HEK293 (cell line): Measurements from ENCODE around the gene DIDO1.

Experiments
- CTCF ChIA-PET: fragments of 350-600 bp; formaldehyde crosslinking; extraction: SDS; loops from one replicate; lab custom pipeline; 2021; ENCODE audit warnings: antibody characterized with exemption; lab: Yijun Ruan, JAX
- POLR2A ChIA-PET: fragments of 300-600 bp; formaldehyde crosslinking; extraction: SDS; loops from one replicate; lab custom pipeline; 2020; ENCODE audit warnings: antibody characterized with exemption, inconsistent platforms; lab: Yijun Ruan, JAX
- H3K27ac ChIP-seq: fragments of 200-500 bp; sonication (Bioruptor generic); 2 replicates; pipeline ENCODE4 v1.5.1; 2014; ENCODE audit warnings: low read depth, low read length, control low read depth, inconsistent platforms; ENCODE audit errors: extremely low read depth
- H3K36me3 ChIP-seq, 2 experiments: fragments of 200-500 bp in 1 of 2; sonication (Bioruptor generic) in 1 of 2; 1 replicate in 1 of 2; 2 replicates in 1 of 2; pipeline ENCODE4 v1.5.1; 2014 to 2017; ENCODE audit warnings: inconsistent platforms in 2 of 2, low read length in 2 of 2; ENCODE audit not compliant: control insufficient read depth in 2 of 2, insufficient read depth in 1 of 2
- H3K4me1 ChIP-seq: fragments of 200-500 bp; sonication (Bioruptor generic); 2 replicates; pipeline ENCODE4 v1.5.1; 2014; ENCODE audit warnings: mild to moderate bottlenecking, low read length, inconsistent platforms; ENCODE audit not compliant: control insufficient read depth, insufficient read depth
- H3K4me3 ChIP-seq: 2 replicates; pipeline ENCODE4 v1.5.1; 2011; ENCODE audit warnings: low read depth, mild to moderate bottlenecking, control low read depth, low read length, moderate library complexity
- H3K9me3 ChIP-seq: fragments of 200-500 bp; sonication (Bioruptor generic); 2 replicates; pipeline ENCODE4 v1.5.1; 2014; ENCODE audit warnings: low read depth, low read length, inconsistent platforms; ENCODE audit not compliant: control insufficient read depth, insufficient read depth
- GFI1B ChIP-seq: fragments of 450-650 bp; formaldehyde crosslinking; IDR thresholded peaks from 2 replicates; pipeline ENCODE4 v1.5.1; 2016; ENCODE audit warnings: missing biosample characterization, missing genetic modification characterization
- HOXA7 ChIP-seq: sonication (generic); formaldehyde crosslinking; IDR thresholded peaks from 2 replicates; pipeline ENCODE4 v1.8.1; 2022; ENCODE audit warnings: missing genetic modification reagents, borderline replicate concordance
- HOXC10 ChIP-seq: sonication (generic); formaldehyde crosslinking; IDR thresholded peaks from 2 replicates; pipeline ENCODE4 v1.8.1; 2023; ENCODE audit warnings: mild to moderate bottlenecking, missing genetic modification reagents
- KLF16 ChIP-seq: fragments of 450-650 bp; formaldehyde crosslinking; IDR thresholded peaks from 2 replicates; pipeline ENCODE4 v1.5.1; 2017; ENCODE audit warnings: missing biosample characterization, missing genetic modification characterization
- MZF1 ChIP-seq: fragments of 450-650 bp; formaldehyde crosslinking; IDR thresholded peaks from 2 replicates; pipeline ENCODE4 v1.5.1; 2017; ENCODE audit warnings: missing biosample characterization, missing genetic modification characterization, borderline replicate concordance
- SCRT1 ChIP-seq: fragments of 450-650 bp; formaldehyde crosslinking; IDR thresholded peaks from 2 replicates; pipeline ENCODE4 v1.5.1; 2016; ENCODE audit warnings: missing biosample characterization, missing genetic modification characterization, borderline replicate concordance
- SETDB1 ChIP-seq: IDR thresholded peaks from one replicate; pipeline ENCODE4 v1.6.1; 2017; ENCODE audit warnings: mild to moderate bottlenecking, low read length, moderate library complexity, mixed read lengths; ENCODE audit not compliant: insufficient read length
- ZBTB1 ChIP-seq: fragments of 450-650 bp; formaldehyde crosslinking; IDR thresholded peaks from 2 replicates; pipeline ENCODE4 v1.5.1; 2016; ENCODE audit warnings: missing biosample characterization, missing genetic modification characterization
- ZIC2 ChIP-seq: fragments of 450-650 bp; formaldehyde crosslinking; IDR thresholded peaks from 2 replicates; pipeline ENCODE4 v1.5.1; 2016; ENCODE audit warnings: missing biosample characterization, missing genetic modification characterization
- ZNF112 ChIP-seq: fragments of 450-650 bp; formaldehyde crosslinking; IDR thresholded peaks from 2 replicates; pipeline ENCODE4 v1.5.0; 2017; ENCODE audit warnings: missing biosample characterization, missing genetic modification characterization
- ZNF121 ChIP-seq: fragments of 450-650 bp; formaldehyde crosslinking; IDR thresholded peaks from 2 replicates; pipeline ENCODE4 v1.5.1; 2016; ENCODE audit warnings: missing biosample characterization, missing genetic modification characterization
- ZNF175 ChIP-seq: fragments of 450-650 bp; formaldehyde crosslinking; IDR thresholded peaks from 2 replicates; pipeline ENCODE4 v1.5.1; 2016; ENCODE audit warnings: missing biosample characterization, missing genetic modification characterization
- ZNF366 ChIP-seq: fragments of 450-650 bp; formaldehyde crosslinking; conservative IDR thresholded peaks from 2 replicates; pipeline ENCODE4 v1.5.1; 2016; ENCODE audit warnings: missing biosample characterization, missing genetic modification characterization
- ZNF404 ChIP-seq: fragments of 450-650 bp; formaldehyde crosslinking; IDR thresholded peaks from 2 replicates; pipeline ENCODE4 v1.5.1; 2017; ENCODE audit warnings: missing biosample characterization, missing genetic modification characterization
- ZNF423 ChIP-seq: fragments of 450-650 bp; formaldehyde crosslinking; IDR thresholded peaks from 2 replicates; pipeline ENCODE4 v1.5.1; 2016; ENCODE audit warnings: missing biosample characterization, missing genetic modification characterization
- ZNF561 ChIP-seq: fragments of 450-650 bp; IDR thresholded peaks from 2 replicates; pipeline ENCODE4 v1.5.1; 2018; ENCODE audit warnings: missing biosample characterization, missing genetic modification characterization, borderline replicate concordance
- ZNF610 ChIP-seq: fragments of 450-650 bp; formaldehyde crosslinking; IDR thresholded peaks from 2 replicates; pipeline ENCODE4 v1.5.1; 2016; ENCODE audit warnings: missing biosample characterization, missing genetic modification characterization, borderline replicate concordance
- ZNF777 ChIP-seq: fragments of 450-650 bp; formaldehyde crosslinking; IDR thresholded peaks from 2 replicates; pipeline ENCODE4 v1.5.1; 2017; ENCODE audit warnings: missing biosample characterization, missing genetic modification characterization, borderline replicate concordance
- ZNF785 ChIP-seq: fragments of 450-650 bp; formaldehyde crosslinking; IDR thresholded peaks from 2 replicates; pipeline ENCODE4 v1.5.1; 2016; ENCODE audit warnings: missing biosample characterization, missing genetic modification characterization
- ZNF837 ChIP-seq: fragments of 450-650 bp; formaldehyde crosslinking; IDR thresholded peaks from 2 replicates; pipeline ENCODE4 v1.5.1; 2016; ENCODE audit warnings: missing biosample characterization, missing genetic modification characterization
- TF ChIP-seq, protein P1 (sequence below): fragments of 450-650 bp; formaldehyde crosslinking; IDR thresholded peaks from 2 replicates; pipeline ENCODE4 v1.5.1; 2016; ENCODE audit warnings: missing biosample characterization, missing genetic modification characterization
- TF ChIP-seq, protein P2 (sequence below): fragments of 450-650 bp; formaldehyde crosslinking; IDR thresholded peaks from 2 replicates; pipeline ENCODE4 v1.5.1; 2016; ENCODE audit warnings: missing biosample characterization, missing genetic modification characterization
- TF ChIP-seq, protein P3 (sequence below): fragments of 450-650 bp; formaldehyde crosslinking; IDR thresholded peaks from 2 replicates; pipeline ENCODE4 v1.5.1; 2016; ENCODE audit warnings: missing biosample characterization, missing genetic modification characterization
- TF ChIP-seq, protein P4 (sequence below): fragments of 450-650 bp; formaldehyde crosslinking; IDR thresholded peaks from 2 replicates; pipeline ENCODE4 v1.5.1; 2017; ENCODE audit warnings: missing biosample characterization, missing genetic modification characterization
- TF ChIP-seq, protein P5 (sequence below): fragments of 450-650 bp; IDR thresholded peaks from 2 replicates; pipeline ENCODE4 v1.5.1; 2018; ENCODE audit warnings: missing biosample characterization, missing genetic modification characterization

DIDO1 gene

DNA sequence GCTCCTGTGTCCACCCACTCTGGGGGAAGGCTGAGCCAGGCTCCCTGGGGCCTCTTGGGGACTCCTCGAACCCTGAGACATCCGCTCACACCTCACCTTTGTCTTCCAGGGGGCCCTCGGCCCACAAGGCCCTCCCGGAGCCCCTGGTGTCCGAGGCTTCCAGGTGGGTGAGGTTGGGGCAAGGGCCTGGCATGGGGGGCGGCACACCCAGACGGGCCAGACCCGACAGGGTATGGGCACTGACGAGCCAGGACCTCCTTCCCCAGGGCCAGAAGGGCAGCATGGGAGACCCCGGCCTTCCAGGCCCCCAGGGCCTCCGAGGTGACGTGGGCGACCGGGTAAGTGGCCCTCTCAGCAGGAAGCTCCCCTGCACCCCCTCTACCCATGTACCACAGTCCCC, 96.1 kb downstream of the DIDO1 start:
- Histone ChIP-seq H3K4me3 (no peak overlapping the region), H3K4me1 (no peaks in the 10 kb centered on the region; the same call in 1 of the 2 replicates), H3K9me3 (no peaks in the 10 kb centered on the region), H3K36me3 (no peaks in the 10 kb centered on the region), H3K27ac (no peak overlapping the region)
- POLR2A ChIA-PET = no interaction called here
- TF ChIP-seq ZIC2 (tag by site-specific recombination) (no peak), ZNF561 (tag by site-specific recombination) (no peak), ZNF785 (no peak), ZNF610 (tag by site-specific recombination) (no peak), HOXC10 (no peak)
- TF ChIP-seq, protein P1, sequence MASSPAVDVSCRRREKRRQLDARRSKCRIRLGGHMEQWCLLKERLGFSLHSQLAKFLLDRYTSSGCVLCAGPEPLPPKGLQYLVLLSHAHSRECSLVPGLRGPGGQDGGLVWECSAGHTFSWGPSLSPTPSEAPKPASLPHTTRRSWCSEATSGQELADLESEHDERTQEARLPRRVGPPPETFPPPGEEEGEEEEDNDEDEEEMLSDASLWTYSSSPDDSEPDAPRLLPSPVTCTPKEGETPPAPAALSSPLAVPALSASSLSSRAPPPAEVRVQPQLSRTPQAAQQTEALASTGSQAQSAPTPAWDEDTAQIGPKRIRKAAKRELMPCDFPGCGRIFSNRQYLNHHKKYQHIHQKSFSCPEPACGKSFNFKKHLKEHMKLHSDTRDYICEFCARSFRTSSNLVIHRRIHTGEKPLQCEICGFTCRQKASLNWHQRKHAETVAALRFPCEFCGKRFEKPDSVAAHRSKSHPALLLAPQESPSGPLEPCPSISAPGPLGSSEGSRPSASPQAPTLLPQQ (tag by site-specific recombination) = no peak
- TF ChIP-seq, protein P2, sequence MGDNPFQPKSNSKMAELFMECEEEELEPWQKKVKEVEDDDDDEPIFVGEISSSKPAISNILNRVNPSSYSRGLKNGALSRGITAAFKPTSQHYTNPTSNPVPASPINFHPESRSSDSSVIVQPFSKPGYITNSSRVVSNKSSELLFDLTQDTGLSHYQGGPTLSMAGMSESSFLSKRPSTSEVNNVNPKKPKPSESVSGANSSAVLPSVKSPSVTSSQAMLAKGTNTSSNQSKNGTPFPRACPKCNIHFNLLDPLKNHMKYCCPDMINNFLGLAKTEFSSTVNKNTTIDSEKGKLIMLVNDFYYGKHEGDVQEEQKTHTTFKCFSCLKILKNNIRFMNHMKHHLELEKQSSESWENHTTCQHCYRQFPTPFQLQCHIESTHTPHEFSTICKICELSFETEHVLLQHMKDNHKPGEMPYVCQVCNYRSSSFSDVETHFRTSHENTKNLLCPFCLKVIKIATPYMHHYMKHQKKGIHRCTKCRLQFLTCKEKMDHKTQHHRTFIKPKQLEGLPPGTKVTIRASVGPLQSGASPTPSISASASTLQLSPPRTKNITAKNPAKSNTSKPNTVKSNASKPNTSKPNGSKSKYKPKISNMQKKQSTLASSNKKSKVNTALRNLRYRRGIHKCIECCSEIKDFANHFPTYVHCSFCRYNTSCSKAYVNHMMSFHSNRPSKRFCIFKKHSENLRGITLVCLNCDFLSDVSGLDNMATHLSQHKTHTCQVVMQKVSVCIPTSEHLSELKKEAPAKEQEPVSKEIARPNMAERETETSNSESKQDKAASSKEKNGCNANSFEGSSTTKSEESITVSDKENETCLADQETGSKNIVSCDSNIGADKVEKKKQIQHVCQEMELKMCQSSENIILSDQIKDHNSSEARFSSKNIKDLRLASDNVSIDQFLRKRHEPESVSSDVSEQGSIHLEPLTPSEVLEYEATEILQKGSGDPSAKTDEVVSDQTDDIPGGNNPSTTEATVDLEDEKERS = no peak
- TF ChIP-seq, protein P3, sequence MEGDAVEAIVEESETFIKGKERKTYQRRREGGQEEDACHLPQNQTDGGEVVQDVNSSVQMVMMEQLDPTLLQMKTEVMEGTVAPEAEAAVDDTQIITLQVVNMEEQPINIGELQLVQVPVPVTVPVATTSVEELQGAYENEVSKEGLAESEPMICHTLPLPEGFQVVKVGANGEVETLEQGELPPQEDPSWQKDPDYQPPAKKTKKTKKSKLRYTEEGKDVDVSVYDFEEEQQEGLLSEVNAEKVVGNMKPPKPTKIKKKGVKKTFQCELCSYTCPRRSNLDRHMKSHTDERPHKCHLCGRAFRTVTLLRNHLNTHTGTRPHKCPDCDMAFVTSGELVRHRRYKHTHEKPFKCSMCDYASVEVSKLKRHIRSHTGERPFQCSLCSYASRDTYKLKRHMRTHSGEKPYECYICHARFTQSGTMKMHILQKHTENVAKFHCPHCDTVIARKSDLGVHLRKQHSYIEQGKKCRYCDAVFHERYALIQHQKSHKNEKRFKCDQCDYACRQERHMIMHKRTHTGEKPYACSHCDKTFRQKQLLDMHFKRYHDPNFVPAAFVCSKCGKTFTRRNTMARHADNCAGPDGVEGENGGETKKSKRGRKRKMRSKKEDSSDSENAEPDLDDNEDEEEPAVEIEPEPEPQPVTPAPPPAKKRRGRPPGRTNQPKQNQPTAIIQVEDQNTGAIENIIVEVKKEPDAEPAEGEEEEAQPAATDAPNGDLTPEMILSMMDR (tag by site-specific recombination) = no peak
- CTCF ChIA-PET = interaction anchor here (0.7 kb wide), 1 partner anchor 84 kb away, joined by 3 read pairs; no protein-coding TSS in a partner anchor

DNA sequence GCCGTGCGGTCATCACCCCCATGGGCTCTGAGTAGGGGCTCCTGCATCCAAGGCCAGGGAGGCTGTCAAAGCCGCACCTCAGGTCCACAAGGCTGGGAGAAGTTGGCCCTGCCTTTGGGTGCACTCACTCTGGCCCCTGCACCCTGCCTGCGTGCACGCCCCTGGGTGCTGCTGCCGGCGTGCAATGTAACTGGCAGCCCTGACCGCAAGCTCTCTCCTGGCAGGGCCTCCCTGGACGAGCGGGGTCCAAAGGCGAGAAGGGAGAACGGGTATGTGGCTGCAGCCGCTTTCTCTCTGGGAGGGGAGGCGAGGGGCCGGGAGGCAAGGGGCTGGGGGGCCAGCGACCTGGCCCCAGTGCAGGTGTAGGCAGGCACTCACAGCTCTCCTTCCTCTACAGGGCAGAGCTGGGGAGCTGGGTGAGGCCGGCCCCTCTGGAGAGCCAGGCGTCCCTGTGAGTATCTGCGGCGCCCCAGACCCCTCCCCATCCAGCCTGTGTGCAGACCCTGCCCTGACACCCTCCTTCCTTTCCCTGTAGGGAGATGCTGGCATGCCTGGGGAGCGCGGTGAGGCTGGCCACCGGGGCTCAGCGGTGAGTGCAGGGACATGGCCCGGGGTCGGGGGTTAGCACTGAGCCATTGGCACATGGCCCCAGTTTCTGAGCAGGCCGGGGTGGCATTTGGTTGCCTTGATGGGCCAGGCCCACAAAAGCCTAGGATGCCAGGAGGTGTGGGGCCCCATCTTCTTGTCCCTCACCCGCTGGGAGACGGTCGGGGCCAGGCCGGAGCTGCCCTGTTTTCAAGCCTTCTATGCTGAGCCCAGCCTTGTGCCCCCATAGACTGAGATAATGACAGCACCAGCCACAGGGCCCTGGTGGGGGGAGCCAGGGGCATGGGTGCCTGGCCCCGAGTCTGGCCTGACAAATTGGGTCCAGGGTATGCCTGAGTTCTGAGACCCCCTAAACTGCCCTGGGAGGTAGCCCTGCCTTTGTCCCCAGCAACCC, 96.8 kb downstream of the DIDO1 start:
- no peak overlapping the region for H3K27ac ChIP-seq
- no peaks in the 10 kb centered on the region; the same call in 1 of the 2 replicates for H3K4me1 ChIP-seq
- CTCF ChIA-PET = interaction anchor here (0.7 kb wide), 1 partner anchor 85 kb away, joined by 3 read pairs; no protein-coding TSS in a partner anchor
- H3K4me3 ChIP-seq = no peak overlapping the region
- POLR2A ChIA-PET = no interaction called here
- no peaks in the 10 kb centered on the region for H3K36me3 ChIP-seq
- H3K9me3 ChIP-seq = no peaks in the 10 kb centered on the region
- TF ChIP-seq ZNF404 (no peak), MZF1 (tag by site-specific recombination) (no peak), SCRT1 (tag by site-specific recombination) (no peak), ZNF112 (no peak), ZNF837 (no peak), ZNF121 (tag by site-specific recombination) (no peak), ZNF366 (tag by site-specific recombination) (no peak), GFI1B (tag by site-specific recombination) (no peak), KLF16 (tag by site-specific recombination) (no peak), SETDB1 (no peak), HOXA7 (CRISPR knock-in tag) (no peak), ZNF423 (tag by site-specific recombination) (no peak), ZNF175 (tag by site-specific recombination) (no peak), ZNF785 (no peak), ZBTB1 (tag by site-specific recombination) (no peak), ZNF777 (tag by site-specific recombination) (no peak)
- TF ChIP-seq, protein P4, sequence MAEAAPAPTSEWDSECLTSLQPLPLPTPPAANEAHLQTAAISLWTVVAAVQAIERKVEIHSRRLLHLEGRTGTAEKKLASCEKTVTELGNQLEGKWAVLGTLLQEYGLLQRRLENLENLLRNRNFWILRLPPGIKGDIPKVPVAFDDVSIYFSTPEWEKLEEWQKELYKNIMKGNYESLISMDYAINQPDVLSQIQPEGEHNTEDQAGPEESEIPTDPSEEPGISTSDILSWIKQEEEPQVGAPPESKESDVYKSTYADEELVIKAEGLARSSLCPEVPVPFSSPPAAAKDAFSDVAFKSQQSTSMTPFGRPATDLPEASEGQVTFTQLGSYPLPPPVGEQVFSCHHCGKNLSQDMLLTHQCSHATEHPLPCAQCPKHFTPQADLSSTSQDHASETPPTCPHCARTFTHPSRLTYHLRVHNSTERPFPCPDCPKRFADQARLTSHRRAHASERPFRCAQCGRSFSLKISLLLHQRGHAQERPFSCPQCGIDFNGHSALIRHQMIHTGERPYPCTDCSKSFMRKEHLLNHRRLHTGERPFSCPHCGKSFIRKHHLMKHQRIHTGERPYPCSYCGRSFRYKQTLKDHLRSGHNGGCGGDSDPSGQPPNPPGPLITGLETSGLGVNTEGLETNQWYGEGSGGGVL (tag by site-specific recombination) = no peak
- TF ChIP-seq, protein P5, sequence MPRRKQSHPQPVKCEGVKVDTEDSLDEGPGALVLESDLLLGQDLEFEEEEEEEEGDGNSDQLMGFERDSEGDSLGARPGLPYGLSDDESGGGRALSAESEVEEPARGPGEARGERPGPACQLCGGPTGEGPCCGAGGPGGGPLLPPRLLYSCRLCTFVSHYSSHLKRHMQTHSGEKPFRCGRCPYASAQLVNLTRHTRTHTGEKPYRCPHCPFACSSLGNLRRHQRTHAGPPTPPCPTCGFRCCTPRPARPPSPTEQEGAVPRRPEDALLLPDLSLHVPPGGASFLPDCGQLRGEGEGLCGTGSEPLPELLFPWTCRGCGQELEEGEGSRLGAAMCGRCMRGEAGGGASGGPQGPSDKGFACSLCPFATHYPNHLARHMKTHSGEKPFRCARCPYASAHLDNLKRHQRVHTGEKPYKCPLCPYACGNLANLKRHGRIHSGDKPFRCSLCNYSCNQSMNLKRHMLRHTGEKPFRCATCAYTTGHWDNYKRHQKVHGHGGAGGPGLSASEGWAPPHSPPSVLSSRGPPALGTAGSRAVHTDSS (tag by site-specific recombination) = no peak
